Mesenchymal stem cell (in vitro differentiated cells and primary cell): ENCODE measurements around the gene DBF4B. TPM values are rescaled to one million over a fixed set of nuclear protein-coding genes. Genes with fewer than 3 reads are reported as not detected.

Experiments
- DNase-seq: peaks from one replicate; pipeline ENCODE4 v3.0.0-alpha.2; 2013
- H2AFZ ChIP-seq: one replicate; pipeline ENCODE4 v1.6.1; 2013; ENCODE audit warnings: low read depth, mild to moderate bottlenecking, control low read depth, inconsistent platforms, low read length, moderate library complexity
- H2AK5ac ChIP-seq: 2 replicates; pipeline ENCODE4 v1.6.1; 2013; ENCODE audit warnings: low read length, moderate library complexity, mild to moderate bottlenecking, inconsistent platforms; ENCODE audit not compliant: severe bottlenecking
- H2BK120ac ChIP-seq: one replicate; pipeline ENCODE4 v1.6.1; 2013; ENCODE audit warnings: low read depth, mild to moderate bottlenecking, inconsistent platforms, low read length, moderate library complexity
- H2BK12ac ChIP-seq, 2 experiments: one replicate each; pipeline ENCODE4 v1.6.1; 2013; ENCODE audit warnings: inconsistent platforms in 2 of 2, low read length in 2 of 2, mild to moderate bottlenecking in 2 of 2, moderate library complexity in 2 of 2, control low read depth in 1 of 2
- H2BK15ac ChIP-seq: one replicate; pipeline ENCODE4 v1.6.1; 2013; ENCODE audit warnings: mild to moderate bottlenecking, low read depth, inconsistent platforms; ENCODE audit not compliant: poor library complexity, severe bottlenecking
- H2BK5ac ChIP-seq: 2 replicates; pipeline ENCODE4 v1.6.1; 2013; ENCODE audit warnings: low read depth, mild to moderate bottlenecking, low read length, control low read depth, inconsistent platforms; ENCODE audit not compliant: poor library complexity, severe bottlenecking
- H3K14ac ChIP-seq, 2 experiments: one replicate each; pipeline ENCODE4 v1.6.1; 2013; ENCODE audit warnings: inconsistent platforms in 2 of 2, low read length in 2 of 2, control low read depth in 1 of 2, mild to moderate bottlenecking in 1 of 2, moderate library complexity in 1 of 2
- H3K18ac ChIP-seq, 2 experiments: one replicate each; pipeline ENCODE4 v1.6.1; 2013; ENCODE audit warnings: inconsistent platforms in 2 of 2, low read length in 2 of 2, control low read depth in 1 of 2, low read depth in 1 of 2, mild to moderate bottlenecking in 1 of 2
- H3K23ac ChIP-seq, 2 experiments: one replicate each; pipeline ENCODE4 v1.6.1; 2013; ENCODE audit warnings: inconsistent platforms in 2 of 2, low read length in 2 of 2, mild to moderate bottlenecking in 2 of 2, moderate library complexity in 2 of 2, control low read depth in 1 of 2
- H3K27ac ChIP-seq: 2 replicates; pipeline ENCODE4 v1.5.1; 2013; ENCODE audit warnings: mild to moderate bottlenecking, moderate library complexity, low read length, control low read depth, inconsistent platforms; ENCODE audit not compliant: poor library complexity, severe bottlenecking
- H3K27me3 ChIP-seq, 2 experiments: 2 replicates each; pipeline versions ENCODE4 v1.6.1 to v1.7.0; 2013; ENCODE audit warnings: low read length in 2 of 2, mild to moderate bottlenecking in 2 of 2, moderate library complexity in 2 of 2, control low read depth in 1 of 2, inconsistent platforms in 1 of 2; ENCODE audit not compliant: control insufficient read depth in 1 of 2, insufficient read depth in 1 of 2
- H3K36me3 ChIP-seq, 2 experiments: 2 replicates each; pipeline versions ENCODE4 v1.6.1 to v1.7.0; 2013; ENCODE audit warnings: low read length in 2 of 2, control low read depth in 1 of 2, inconsistent platforms in 1 of 2, low read depth in 1 of 2, mild to moderate bottlenecking in 1 of 2; ENCODE audit not compliant: insufficient read depth in 2 of 2, control insufficient read depth in 1 of 2
- H3K4ac ChIP-seq, 2 experiments: one replicate each; pipeline ENCODE4 v1.6.1; 2013; ENCODE audit warnings: inconsistent platforms in 2 of 2, low read length in 2 of 2, mild to moderate bottlenecking in 2 of 2, moderate library complexity in 2 of 2, control low read depth in 1 of 2, low read depth in 1 of 2
- H3K4me1 ChIP-seq: 2 replicates; pipeline ENCODE4 v1.6.1; 2013; ENCODE audit warnings: low read depth, low read length, control low read depth; ENCODE audit not compliant: control insufficient read depth, insufficient read depth
- H3K4me2 ChIP-seq: 2 replicates; pipeline ENCODE4 v1.6.1; 2013; ENCODE audit warnings: low read length, mild to moderate bottlenecking, inconsistent platforms; ENCODE audit not compliant: poor library complexity, severe bottlenecking
- H3K4me3 ChIP-seq, 2 experiments: 2 replicates each; pipeline versions ENCODE4 v1.5.1 to v1.7.0; 2013; ENCODE audit warnings: low read length in 2 of 2, mild to moderate bottlenecking in 2 of 2, control low read depth in 1 of 2, low read depth in 1 of 2; ENCODE audit not compliant: insufficient read depth in 1 of 2
- H3K79me1 ChIP-seq: replicated peaks from 2 replicates; pipeline ENCODE4 v1.6.1; 2013; ENCODE audit warnings: mild to moderate bottlenecking, control low read depth, low read length, inconsistent platforms; ENCODE audit not compliant: poor library complexity, severe bottlenecking
- H3K9ac ChIP-seq: 2 replicates; pipeline ENCODE4 v1.7.0; 2013; ENCODE audit warnings: mild to moderate bottlenecking, low read length, moderate library complexity
- H3K9me3 ChIP-seq: 2 replicates; pipeline ENCODE4 v1.7.0; 2013; ENCODE audit warnings: mild to moderate bottlenecking, low read length; ENCODE audit not compliant: control insufficient read depth
- H4K8ac ChIP-seq: one replicate; pipeline ENCODE4 v1.6.1; 2013; ENCODE audit warnings: inconsistent platforms, mild to moderate bottlenecking, low read length, moderate library complexity
- H4K91ac ChIP-seq: one replicate; pipeline ENCODE4 v1.6.1; 2013; ENCODE audit warnings: mild to moderate bottlenecking, low read length, inconsistent platforms
- WGBS: methylation state at CpG from one replicate; pipeline ENCODE4 v1.1.7; 2013; ENCODE audit warnings: mixed read lengths; 5-methylcytosine and 5-hydroxymethylcytosine counted together
- small RNA-seq: library from polyadenylated mRNA; stranded (forward); fragments of <200 nt; extraction: miRNeasy Mini kit (QIAGEN cat#:217004); gene quantifications from one replicate; pipeline ENCODE3, GENCODE V24; 2013; ENCODE audit warnings: low read depth

Gene DBF4B

DNA sequence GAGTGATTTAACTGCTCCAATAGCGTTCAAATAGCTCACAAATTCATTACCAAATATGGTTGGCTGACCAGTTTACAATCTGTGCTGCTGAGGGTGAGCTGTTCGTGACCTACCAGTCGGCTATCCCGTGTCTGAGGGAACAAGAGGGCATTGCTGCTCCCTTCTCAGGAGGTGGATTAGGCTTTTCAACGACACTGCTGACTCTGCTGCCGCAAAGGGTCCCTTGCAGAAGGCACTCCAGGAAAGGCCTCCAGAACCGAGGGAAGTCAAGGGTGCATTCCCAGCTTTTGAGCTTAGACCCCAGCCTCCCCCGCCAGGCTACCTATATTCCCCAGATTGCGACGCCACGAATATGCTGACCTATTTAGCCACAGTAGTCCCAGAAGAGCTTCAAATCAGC, 89.3 kb downstream of the DBF4B start:
- Histone ChIP-seq H2BK12ac (no peak overlapping the region), H2AK5ac (no peak overlapping the region), H2BK120ac (peak overlapping the region; percentile 78), H3K23ac (no peak overlapping the region), H4K91ac (peak overlapping the region; percentile 67), H3K4me1 (peaks cover 21% of the 10 kb centered on the region), H3K36me3 (peaks cover 3 to 32% of the 10 kb centered on the region in 2 experiments), H3K4ac (no peak overlapping the region), H2BK15ac (peak overlapping the region; percentile 33), H3K18ac (peak overlapping the region in 1 of 2 experiments; percentile 80), H3K27ac (peak overlapping the region; percentile 48), H3K4me2 (no peak overlapping the region), H2AFZ (no peak overlapping the region), H3K4me3 (no peak overlapping the region), H3K9ac (no peak overlapping the region), H2BK5ac (peak overlapping the region; percentile 61), H4K8ac (peak overlapping the region; percentile 85), H3K14ac (no peak overlapping the region), H3K79me1 (peaks cover 7% of the 10 kb centered on the region), H3K9me3 (no peaks in the 10 kb centered on the region), H3K27me3 (no peaks in the 10 kb centered on the region)
- 44% methylated on average over 11 of the region's 11 CpGs for WGBS
- DNase-seq, result peak; percentile 81

DNA sequence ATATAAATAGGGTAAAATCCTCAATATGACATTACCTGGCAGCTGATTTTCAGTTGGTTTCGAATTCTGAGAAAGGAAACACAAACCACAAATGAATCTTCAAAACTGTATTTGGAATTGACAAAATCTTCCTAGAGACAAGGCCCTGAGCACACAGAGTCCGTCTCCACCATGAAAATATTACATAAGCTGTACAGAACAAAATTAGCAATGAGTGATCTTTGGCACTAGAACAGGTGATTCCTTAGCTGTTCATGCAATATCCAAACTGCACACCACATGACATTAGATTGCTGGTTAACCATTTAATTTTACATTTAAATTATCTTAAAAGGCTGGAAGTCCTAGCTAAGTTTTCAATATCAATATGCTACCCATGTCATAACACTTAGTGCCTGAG, 89.9 kb downstream of the DBF4B start:
- Histone ChIP-seq H2AFZ (no peak overlapping the region), H2AK5ac (no peak overlapping the region), H3K14ac (no peak overlapping the region), H4K91ac (no peak overlapping the region), H3K27me3 (no peaks in the 10 kb centered on the region), H3K4ac (no peak overlapping the region), H3K4me1 (peaks cover 21% of the 10 kb centered on the region), H3K36me3 (peaks cover 3 to 35% of the 10 kb centered on the region in 2 experiments), H3K4me3 (no peak overlapping the region), H2BK15ac (no peak overlapping the region), H3K9me3 (no peaks in the 10 kb centered on the region), H3K79me1 (peaks cover 7% of the 10 kb centered on the region), H3K9ac (no peak overlapping the region), H3K27ac (no peak overlapping the region), H2BK5ac (no peak overlapping the region), H2BK12ac (no peak overlapping the region), H2BK120ac (no peak overlapping the region), H3K23ac (no peak overlapping the region), H4K8ac (no peak overlapping the region), H3K18ac (no peak overlapping the region), H3K4me2 (no peak overlapping the region)
- 94% methylated on average over 2 of the region's 2 CpGs for WGBS
- DNase-seq, result no peak

Small RNA genes lying within 50 kb of the gene (small RNA-seq; reads per million reads assigned to genes)
- gene RN7SL819P, result not detected
